HUES64 (cell line): Measurements from ENCODE around the gene AMOTL2.

Experiments used
- H3K27ac ChIP-seq: 2 replicates; pipeline ENCODE4 v1.7.0; 2013; ENCODE audit warnings: low read depth, low read length, inconsistent platforms
- H3K27me3 ChIP-seq: 2 replicates; pipeline ENCODE4 v1.6.1; 2013; ENCODE audit warnings: mild to moderate bottlenecking, low read length; ENCODE audit not compliant: insufficient read depth
- H3K36me3 ChIP-seq: 2 replicates; pipeline ENCODE4 v1.6.1; 2013; ENCODE audit warnings: mild to moderate bottlenecking, low read length; ENCODE audit not compliant: insufficient read depth
- H3K4me1 ChIP-seq: 2 replicates; pipeline ENCODE4 v1.6.1; 2013; ENCODE audit warnings: mild to moderate bottlenecking, low read length, moderate library complexity; ENCODE audit not compliant: insufficient read depth
- H3K4me3 ChIP-seq: 2 replicates; pipeline ENCODE4 v1.5.1; 2013; ENCODE audit warnings: mild to moderate bottlenecking, low read length, moderate library complexity
- H3K9ac ChIP-seq: 2 replicates; pipeline ENCODE4 v1.6.1; 2013; ENCODE audit warnings: mild to moderate bottlenecking, low read depth, low read length
- H3K9me3 ChIP-seq: 2 replicates; pipeline ENCODE4 v1.6.1; 2013; ENCODE audit warnings: low read depth, low read length; ENCODE audit not compliant: insufficient read depth
- WGBS: fragments of 150-250, 120-280 bp; methylation state at CpG from one replicate; pipeline ENCODE4 v1.1.7; 2013; ENCODE audit warnings: missing lambda C conversion rate; 5-methylcytosine and 5-hydroxymethylcytosine counted together

Gene AMOTL2

DNA sequence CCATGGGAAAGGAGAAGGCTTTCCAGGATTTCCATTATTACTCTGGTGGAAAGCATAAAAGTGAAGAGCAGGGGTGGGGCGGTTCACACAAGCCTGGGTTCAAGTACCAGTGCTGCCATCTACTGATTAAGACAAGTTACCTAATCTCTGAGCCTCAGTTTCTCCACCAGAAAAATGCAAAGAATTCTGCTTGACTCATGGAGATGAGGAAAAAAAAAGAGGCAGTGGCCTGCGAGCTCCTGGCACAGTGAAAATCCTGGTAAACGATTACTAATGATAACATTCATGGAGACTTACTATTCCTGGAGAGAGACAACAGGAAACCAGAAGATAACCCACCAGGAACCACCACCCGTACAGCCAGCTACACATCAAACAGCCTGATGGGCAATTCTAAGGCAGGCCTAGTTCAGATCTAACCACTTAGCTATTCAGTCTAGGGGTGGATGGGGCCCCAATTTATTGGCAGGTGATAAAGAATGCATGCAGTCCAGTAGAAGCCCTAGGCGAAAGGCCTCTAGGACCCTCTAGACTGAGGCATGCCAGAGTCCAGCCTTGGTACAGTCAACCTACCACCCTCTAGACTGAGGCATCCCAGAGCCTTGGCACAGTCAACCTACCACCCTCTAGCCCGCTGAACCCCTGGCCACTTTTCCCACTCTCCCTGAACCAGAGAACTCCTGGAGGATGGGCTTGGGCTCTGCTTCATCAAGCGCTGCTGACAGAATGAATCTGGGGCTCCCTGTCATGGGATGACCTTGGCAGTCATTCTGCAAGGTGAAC, 2.5 kb downstream of the AMOTL2 start:
- H3K36me3 ChIP-seq, result peaks cover 56% of the 10 kb centered on the region
- H3K4me3 ChIP-seq, result peak overlapping the region; percentile 90

GRCh38 chr3:134370611-134371531, 3.4 kb downstream of the AMOTL2 start:
- peak overlapping the region; percentile 90; the same call in 1 of the 2 replicates for H3K4me3 ChIP-seq
- H3K27me3 ChIP-seq, result peaks cover 10% of the 10 kb centered on the region
- no peak overlapping the region for H3K27ac ChIP-seq
- peaks cover 48% of the 10 kb centered on the region for H3K4me1 ChIP-seq
- WGBS, result 93% methylated on average over 34 of the region's 34 CpGs
- H3K36me3 ChIP-seq, result peaks cover 65% of the 10 kb centered on the region
- no peaks in the 10 kb centered on the region for H3K9me3 ChIP-seq
- no peak overlapping the region for H3K9ac ChIP-seq

More for the DNA sequence above, 2.5 kb downstream of the AMOTL2 start:
- H3K9me3 ChIP-seq, result no peaks in the 10 kb centered on the region
- H3K4me1 ChIP-seq, result peaks cover 50% of the 10 kb centered on the region
- H3K27me3 ChIP-seq, result peaks cover 19% of the 10 kb centered on the region
- H3K27ac ChIP-seq, result no peak overlapping the region
- peak overlapping the region; percentile 29; the same call in 1 of the 2 replicates for H3K9ac ChIP-seq
- WGBS, result 78% methylated on average over 7 of the region's 7 CpGs

- Histone ChIP-seq H3K9ac (no peak overlapping the region), H3K4me3 (no peak overlapping the region), H3K27ac (no peak overlapping the region), H3K36me3 (peaks cover 73% of the 10 kb centered on the region), H3K4me1 (peaks cover 47% of the 10 kb centered on the region), H3K27me3 (peaks cover 4% of the 10 kb centered on the region; the same call in 1 of the 2 replicates), H3K9me3 (no peaks in the 10 kb centered on the region)
- 93% methylated on average over 2 of the region's 2 CpGs for WGBS
Observed at GRCh38 chr3:134369861-134370596, 4.2 kb downstream of the AMOTL2 start.

- WGBS, result 89% methylated on average over 9 of the region's 10 CpGs
- Histone ChIP-seq H3K4me1 (peaks cover 55% of the 10 kb centered on the region), H3K36me3 (peaks cover 79% of the 10 kb centered on the region), H3K4me3 (no peak overlapping the region), H3K9ac (no peak overlapping the region), H3K27me3 (peaks cover 4% of the 10 kb centered on the region; the same call in 1 of the 2 replicates), H3K9me3 (no peaks in the 10 kb centered on the region), H3K27ac (no peak overlapping the region)
Observed at GRCh38 chr3:134369231-134369741, 5.0 kb downstream of the AMOTL2 start.

DNA sequence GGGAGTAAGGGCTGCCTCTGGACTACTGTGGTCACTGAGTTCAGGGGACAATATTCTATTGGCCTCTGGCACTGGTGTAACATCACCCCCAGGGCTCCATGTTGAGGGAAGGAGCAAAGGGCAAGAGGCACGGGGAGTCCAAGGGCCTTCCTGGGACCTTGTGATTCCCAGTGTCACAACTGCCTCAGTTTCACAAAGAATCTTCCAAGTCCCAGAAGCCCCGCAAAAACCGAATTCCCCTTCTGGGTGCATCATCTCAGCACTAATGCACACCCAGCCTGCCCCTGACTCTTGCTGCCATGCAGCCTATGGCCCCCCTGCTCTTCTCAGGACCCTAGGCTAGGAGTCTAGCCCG, 5.5 kb downstream of the AMOTL2 start:
- Histone ChIP-seq H3K4me3 (no peak overlapping the region), H3K27ac (no peak overlapping the region), H3K9ac (no peak overlapping the region), H3K4me1 (peaks cover 57% of the 10 kb centered on the region), H3K27me3 (peaks cover 4% of the 10 kb centered on the region; the same call in 1 of the 2 replicates), H3K36me3 (peaks cover 81% of the 10 kb centered on the region), H3K9me3 (no peaks in the 10 kb centered on the region)
- WGBS, result 93% methylated on average over 4 of the region's 4 CpGs

DNA sequence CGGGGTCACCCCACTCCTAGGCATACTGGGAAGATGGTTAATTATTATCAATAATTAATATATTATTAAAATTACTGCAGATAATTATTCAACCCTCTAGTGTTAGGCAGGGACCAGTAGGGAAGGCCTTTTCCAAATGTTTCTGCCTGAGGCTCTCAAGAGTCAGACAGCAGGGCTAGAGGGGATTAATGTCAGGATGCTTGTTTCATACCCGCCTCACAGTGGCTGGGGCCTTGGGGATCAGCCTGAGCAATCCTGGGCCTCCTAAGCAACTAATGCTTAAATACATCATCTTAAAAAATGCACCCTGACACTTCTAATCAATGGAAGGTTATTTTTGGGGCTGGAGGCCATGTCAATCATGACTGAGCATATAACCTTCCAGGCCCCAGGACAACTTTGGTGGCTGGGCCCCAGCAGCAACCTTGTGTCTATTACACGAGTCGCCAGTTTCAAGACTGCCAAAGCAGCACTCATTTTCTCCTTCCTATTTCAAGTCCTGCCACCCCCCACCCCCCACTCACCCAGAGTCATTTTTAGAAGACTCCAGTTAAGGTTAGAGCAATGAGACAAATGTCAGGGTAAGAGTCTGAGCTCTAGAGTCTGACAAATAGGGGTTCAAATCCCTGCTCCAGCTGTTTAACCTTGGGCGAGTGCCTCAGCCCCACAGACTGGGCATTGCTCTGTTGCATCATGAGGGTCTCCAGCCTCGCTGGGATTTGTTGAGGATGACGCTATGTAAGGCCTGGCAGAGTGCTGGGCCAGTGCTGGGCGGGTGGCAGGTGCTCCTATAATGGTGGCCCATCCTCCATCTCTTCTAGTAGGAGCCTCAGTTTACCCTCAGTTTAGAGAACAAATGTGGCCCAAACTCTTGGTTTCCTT, 6.1 kb downstream of the AMOTL2 start:
- H3K27ac ChIP-seq, result no peak overlapping the region
- no peaks in the 10 kb centered on the region for H3K9me3 ChIP-seq
- H3K4me1 ChIP-seq, result peaks cover 63% of the 10 kb centered on the region
- H3K4me3 ChIP-seq, result no peak overlapping the region
- H3K27me3 ChIP-seq, result peaks cover 4% of the 10 kb centered on the region; the same call in 1 of the 2 replicates
- no peak overlapping the region for H3K9ac ChIP-seq
- H3K36me3 ChIP-seq, result peaks cover 87% of the 10 kb centered on the region
- WGBS, result 89% methylated on average over 7 of the region's 8 CpGs

DNA sequence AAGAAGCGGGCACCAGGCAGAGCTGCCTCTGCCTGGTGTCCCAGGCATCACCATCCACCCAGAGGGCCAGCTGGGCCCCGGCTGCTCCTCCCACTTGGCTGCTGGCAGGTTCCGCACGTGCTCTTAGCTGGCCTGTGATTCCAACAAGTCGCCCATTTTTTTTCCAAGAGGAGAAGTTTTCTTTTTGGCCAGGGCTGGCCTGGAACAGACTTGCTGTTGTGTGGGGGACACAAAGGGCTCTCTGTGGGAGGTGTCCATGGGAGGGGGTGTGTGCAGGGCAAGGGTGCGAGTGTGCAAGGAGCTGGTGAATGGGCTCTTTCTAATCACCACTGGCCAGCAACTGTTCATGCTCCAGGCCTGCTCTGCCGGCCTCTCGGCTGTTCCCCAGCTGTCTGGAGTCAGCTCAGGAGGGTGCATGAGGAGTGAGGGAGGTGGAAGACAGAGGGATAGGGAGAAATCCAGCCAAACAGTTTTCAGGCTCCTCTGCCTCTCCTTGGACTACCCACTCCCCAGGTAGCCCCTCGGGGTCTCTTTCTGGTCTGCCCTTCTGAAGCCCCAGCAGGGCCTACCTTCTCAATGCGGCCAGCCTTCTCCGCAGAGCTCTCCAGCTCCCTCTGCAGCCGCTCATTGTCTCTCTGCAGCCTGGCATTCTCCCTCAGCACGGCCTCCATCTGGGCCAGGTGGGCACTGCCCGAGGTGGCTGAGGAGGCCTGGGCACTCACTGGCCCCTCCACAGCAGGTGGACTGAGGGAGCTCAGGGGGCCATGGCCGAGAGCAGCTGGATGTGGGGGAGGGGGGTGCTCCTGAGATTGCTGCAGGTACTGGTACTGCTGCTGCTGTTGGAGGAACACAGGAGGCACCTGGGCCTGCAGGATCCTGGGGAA, 7.1 kb downstream of the AMOTL2 start:
- no peak overlapping the region for H3K9ac ChIP-seq
- H3K36me3 ChIP-seq, result peaks cover 94% of the 10 kb centered on the region
- 92% methylated on average over 15 of the region's 15 CpGs for WGBS
- no peaks in the 10 kb centered on the region for H3K9me3 ChIP-seq
- no peak overlapping the region for H3K27ac ChIP-seq
- H3K4me3 ChIP-seq, result no peak overlapping the region
- peaks cover under 1% of the 10 kb centered on the region; the same call in 1 of the 2 replicates for H3K27me3 ChIP-seq
- H3K4me1 ChIP-seq, result peaks cover 63% of the 10 kb centered on the region

DNA sequence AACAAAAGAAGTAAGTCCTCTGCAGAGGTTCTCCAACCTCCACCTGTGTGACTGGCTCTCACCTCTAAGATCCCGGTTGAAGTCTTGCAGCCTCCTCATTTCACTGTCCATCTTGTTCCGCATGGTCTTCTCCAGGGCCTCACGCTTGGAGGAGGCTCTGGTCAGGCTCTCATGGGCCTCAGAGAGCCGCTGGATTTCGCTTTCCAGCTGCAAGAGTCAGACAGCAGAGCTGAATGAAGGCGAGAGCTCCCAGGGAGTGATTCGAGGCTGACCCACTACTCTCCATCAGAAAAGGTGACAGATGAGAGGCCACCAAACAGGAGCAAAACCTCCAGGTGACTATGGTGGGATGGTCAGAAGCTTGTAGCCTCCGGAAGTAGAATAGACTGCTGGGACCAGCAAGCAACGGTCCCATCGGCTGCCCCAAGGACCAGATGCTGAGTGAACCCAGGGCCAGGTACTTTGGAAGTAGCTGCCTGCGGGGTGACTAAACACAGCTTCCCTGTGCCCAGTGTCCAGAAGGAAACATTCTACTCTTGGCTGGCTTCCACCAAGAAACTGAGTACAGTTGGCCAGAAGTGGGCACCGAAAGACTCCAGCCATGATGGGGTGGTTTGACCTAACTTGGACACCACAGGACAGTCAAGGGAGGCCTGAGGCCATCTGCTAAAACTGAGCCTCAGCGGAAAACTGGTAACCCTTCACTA, 7.9 kb downstream of the AMOTL2 start:
- Histone ChIP-seq H3K36me3 (peaks cover 95% of the 10 kb centered on the region), H3K27me3 (no peaks in the 10 kb centered on the region), H3K4me1 (peaks cover 55% of the 10 kb centered on the region), H3K9ac (no peak overlapping the region), H3K27ac (no peak overlapping the region), H3K4me3 (no peak overlapping the region), H3K9me3 (no peaks in the 10 kb centered on the region)
- 96% methylated on average over 13 of the region's 13 CpGs for WGBS

DNA sequence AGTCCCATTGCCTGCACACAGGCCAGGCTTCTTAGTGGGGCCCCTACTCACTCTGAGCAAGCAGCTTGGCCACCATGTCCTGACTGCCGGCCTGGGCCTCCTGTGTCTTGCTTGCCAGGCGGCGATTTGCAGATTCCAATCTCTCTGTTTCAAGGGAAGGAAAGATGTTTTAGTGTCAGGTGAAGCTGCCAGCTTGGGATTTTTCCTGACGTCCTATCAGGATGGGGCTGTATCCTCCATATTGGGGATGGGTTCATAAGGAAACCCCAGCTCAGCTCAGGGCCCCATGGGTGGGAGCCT, 8.5 kb downstream of the AMOTL2 start:
- H3K4me3 ChIP-seq, result no peak overlapping the region
- no peaks in the 10 kb centered on the region for H3K9me3 ChIP-seq
- H3K27ac ChIP-seq, result peak overlapping the region; percentile 94; the same call in 1 of the 2 replicates
- H3K27me3 ChIP-seq, result no peaks in the 10 kb centered on the region
- WGBS, result 94% methylated on average over 4 of the region's 4 CpGs
- H3K36me3 ChIP-seq, result peaks cover 94% of the 10 kb centered on the region
- peaks cover 52% of the 10 kb centered on the region for H3K4me1 ChIP-seq
- no peak overlapping the region for H3K9ac ChIP-seq
